Activated T-cell treated with anti-CD3 and anti-CD28 coated beads, Interleukin-2, amount 50 U/mL, for 24 hours (primary cell): Measurements from ENCODE around the gene TMEM150B.

Experiments used
- DNase-seq: peaks from one replicate; pipeline ENCODE4 v3.0.0-alpha.2; 2020
- H3K27ac Mint-ChIP-seq: 2 replicates; pipeline ENCODE4 v1.8.0; 2020; ENCODE audit warnings: mild to moderate bottlenecking, mixed read lengths
- H3K27me3 Mint-ChIP-seq: 2 replicates; pipeline ENCODE4 v1.8.0; 2020; ENCODE audit warnings: mixed read lengths
- H3K36me3 Mint-ChIP-seq: 2 replicates; pipeline ENCODE4 v1.8.0; 2020; ENCODE audit warnings: low read depth, mixed read lengths
- H3K4me1 Mint-ChIP-seq: 2 replicates; pipeline ENCODE4 v1.8.0; 2020; ENCODE audit warnings: low read depth, mixed read lengths
- H3K4me3 Mint-ChIP-seq: 2 replicates; pipeline ENCODE4 v1.8.0; 2020; ENCODE audit warnings: mild to moderate bottlenecking, moderate library complexity, mixed read lengths
- H3K9me3 Mint-ChIP-seq: 2 replicates; pipeline ENCODE4 v1.8.0; 2020; ENCODE audit warnings: mixed read lengths

Gene TMEM150B

GRCh38 chr19:55309448-55309847 lies 15.7 kb downstream of the TMEM150B start:
- H3K36me3 Mint-ChIP-seq: peaks cover 11% of the 10 kb centered on the region
- no peak for DNase-seq
- no peaks in the 10 kb centered on the region for H3K9me3 Mint-ChIP-seq
- peaks cover 2% of the 10 kb centered on the region for H3K4me1 Mint-ChIP-seq
- H3K27me3 Mint-ChIP-seq: no peaks in the 10 kb centered on the region
- H3K27ac Mint-ChIP-seq: no peak overlapping the region
- no peak overlapping the region for H3K4me3 Mint-ChIP-seq

DNA sequence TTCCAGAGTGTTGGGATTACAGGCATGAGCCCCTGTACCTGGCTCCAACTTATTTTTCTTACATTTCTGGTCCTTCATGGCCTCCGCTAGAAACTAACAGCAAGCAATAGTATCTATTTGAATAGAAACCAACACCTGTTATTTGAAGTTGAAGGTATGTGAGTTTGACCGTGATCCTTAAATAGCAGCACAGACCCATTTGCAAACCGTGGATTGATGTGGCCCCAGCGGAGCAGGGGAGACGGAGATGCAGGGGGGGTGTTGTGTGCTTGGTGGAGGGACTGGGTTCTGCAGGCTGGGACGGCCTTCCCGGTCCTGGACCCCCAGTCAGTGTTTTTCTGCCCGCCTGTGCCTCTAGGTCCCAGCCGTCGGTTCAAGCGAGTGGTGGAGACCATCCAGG lies 16.9 kb downstream of the TMEM150B start:
- Mint-ChIP-seq H3K4me1 (peaks cover 2% of the 10 kb centered on the region), H3K4me3 (no peak overlapping the region), H3K9me3 (no peaks in the 10 kb centered on the region), H3K36me3 (peaks cover 11% of the 10 kb centered on the region), H3K27me3 (no peaks in the 10 kb centered on the region), H3K27ac (no peak overlapping the region)
- DNase-seq: no peak

DNA sequence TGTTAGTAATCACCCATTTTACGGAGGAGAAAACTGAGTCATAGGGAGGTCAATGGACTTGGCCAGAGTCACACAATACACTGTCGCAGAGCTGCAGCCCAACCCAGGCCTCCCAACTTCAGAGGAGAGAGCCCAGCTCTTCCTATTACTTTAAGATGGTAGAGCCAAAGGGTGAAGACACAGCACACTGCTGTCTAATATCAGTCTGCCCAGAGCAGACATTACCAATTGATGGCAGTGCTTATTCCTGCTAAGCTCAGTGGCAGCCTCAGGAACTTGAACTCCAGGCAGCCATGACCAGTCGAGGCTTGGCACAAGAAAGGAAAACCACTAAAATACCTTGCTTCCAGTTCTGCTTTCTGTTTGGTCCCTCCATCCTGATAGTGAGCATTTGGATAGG lies 18.4 kb downstream of the TMEM150B start:
- peaks cover 11% of the 10 kb centered on the region for H3K36me3 Mint-ChIP-seq
- DNase-seq: no peak
- peaks cover 6% of the 10 kb centered on the region for H3K4me1 Mint-ChIP-seq
- H3K27me3 Mint-ChIP-seq: no peaks in the 10 kb centered on the region
- no peak overlapping the region for H3K4me3 Mint-ChIP-seq
- no peaks in the 10 kb centered on the region for H3K9me3 Mint-ChIP-seq
- H3K27ac Mint-ChIP-seq: no peak overlapping the region

- peaks cover 12% of the 10 kb centered on the region for H3K4me1 Mint-ChIP-seq
- H3K27me3 Mint-ChIP-seq: no peaks in the 10 kb centered on the region
- DNase-seq: no peak
- no peak overlapping the region for H3K27ac Mint-ChIP-seq
- H3K9me3 Mint-ChIP-seq: no peaks in the 10 kb centered on the region
- no peak overlapping the region for H3K4me3 Mint-ChIP-seq
- H3K36me3 Mint-ChIP-seq: peaks cover 11% of the 10 kb centered on the region
Observed at GRCh38 chr19:55305983-55306562, 19.1 kb downstream of the TMEM150B start.

DNA sequence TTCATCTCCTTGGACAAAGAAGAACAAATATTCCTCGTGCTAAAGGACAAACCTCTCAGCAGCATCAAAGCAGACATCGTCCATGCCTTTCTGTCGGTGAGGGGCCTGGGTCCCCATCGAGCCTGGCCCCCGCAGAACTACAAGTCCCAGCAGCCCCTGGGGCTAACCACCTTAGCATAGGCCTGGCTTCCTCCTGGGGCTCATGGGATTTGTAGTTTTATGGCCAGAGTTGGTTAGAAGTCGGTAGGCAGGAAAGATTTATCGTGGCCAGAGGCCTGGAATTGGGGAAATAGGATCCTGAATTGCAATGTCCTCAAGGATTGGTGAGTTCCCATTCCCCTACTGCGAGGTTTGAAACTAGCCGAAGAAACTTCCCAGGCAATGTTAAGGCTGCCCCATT lies 19.6 kb downstream of the TMEM150B start:
- peak overlapping the region; percentile 50 for H3K27ac Mint-ChIP-seq
- H3K4me3 Mint-ChIP-seq: no peak overlapping the region

GRCh38 chr19:55304980-55305379 lies 20.2 kb downstream of the TMEM150B start:
- Mint-ChIP-seq H3K4me1 (peaks cover 12% of the 10 kb centered on the region), H3K27me3 (no peaks in the 10 kb centered on the region), H3K36me3 (peaks cover 11% of the 10 kb centered on the region), H3K4me3 (no peak overlapping the region), H3K9me3 (no peaks in the 10 kb centered on the region), H3K27ac (no peak overlapping the region)
- no peak for DNase-seq

More for the DNA sequence above, 19.6 kb downstream of the TMEM150B start:
- no peaks in the 10 kb centered on the region for H3K27me3 Mint-ChIP-seq
- H3K4me1 Mint-ChIP-seq: peaks cover 12% of the 10 kb centered on the region
- peaks cover 11% of the 10 kb centered on the region for H3K36me3 Mint-ChIP-seq
- H3K9me3 Mint-ChIP-seq: no peaks in the 10 kb centered on the region
- peak; percentile 67 for DNase-seq

GRCh38 chr19:55304279-55304978 lies 20.7 kb downstream of the TMEM150B start:
- no peak for DNase-seq
- H3K4me1 Mint-ChIP-seq: peaks cover 12% of the 10 kb centered on the region

GRCh38 chr19:55303477-55303876 lies 21.7 kb downstream of the TMEM150B start:
- Mint-ChIP-seq H3K4me3 (no peak overlapping the region), H3K4me1 (peaks cover 12% of the 10 kb centered on the region), H3K27me3 (no peaks in the 10 kb centered on the region), H3K9me3 (no peaks in the 10 kb centered on the region), H3K36me3 (peaks cover 7% of the 10 kb centered on the region), H3K27ac (no peak overlapping the region)
- DNase-seq: no peak

More at GRCh38 chr19:55304279-55304978, 20.7 kb downstream of the TMEM150B start:
- Mint-ChIP-seq H3K36me3 (peaks cover 11% of the 10 kb centered on the region), H3K27ac (no peak overlapping the region), H3K27me3 (no peaks in the 10 kb centered on the region), H3K4me3 (no peak overlapping the region), H3K9me3 (no peaks in the 10 kb centered on the region)

- Mint-ChIP-seq H3K9me3 (no peaks in the 10 kb centered on the region), H3K27ac (peak overlapping the region; percentile 95), H3K36me3 (peaks cover 5% of the 10 kb centered on the region), H3K4me3 (peak overlapping the region; percentile 86), H3K27me3 (no peaks in the 10 kb centered on the region), H3K4me1 (peaks cover 12% of the 10 kb centered on the region)
- no peak for DNase-seq
Observed at GRCh38 chr19:55302318-55302703, 22.8 kb downstream of the TMEM150B start.

- H3K9me3 Mint-ChIP-seq: no peaks in the 10 kb centered on the region
- peaks cover 2% of the 10 kb centered on the region for H3K36me3 Mint-ChIP-seq
- peak; percentile 99 for DNase-seq
- H3K27me3 Mint-ChIP-seq: no peaks in the 10 kb centered on the region
- peak overlapping the region; percentile 95 for H3K27ac Mint-ChIP-seq
- peak overlapping the region; percentile 86 for H3K4me3 Mint-ChIP-seq
- peaks cover 12% of the 10 kb centered on the region for H3K4me1 Mint-ChIP-seq
Observed at GRCh38 chr19:55301459-55302317, 23.5 kb downstream of the TMEM150B start.

DNA sequence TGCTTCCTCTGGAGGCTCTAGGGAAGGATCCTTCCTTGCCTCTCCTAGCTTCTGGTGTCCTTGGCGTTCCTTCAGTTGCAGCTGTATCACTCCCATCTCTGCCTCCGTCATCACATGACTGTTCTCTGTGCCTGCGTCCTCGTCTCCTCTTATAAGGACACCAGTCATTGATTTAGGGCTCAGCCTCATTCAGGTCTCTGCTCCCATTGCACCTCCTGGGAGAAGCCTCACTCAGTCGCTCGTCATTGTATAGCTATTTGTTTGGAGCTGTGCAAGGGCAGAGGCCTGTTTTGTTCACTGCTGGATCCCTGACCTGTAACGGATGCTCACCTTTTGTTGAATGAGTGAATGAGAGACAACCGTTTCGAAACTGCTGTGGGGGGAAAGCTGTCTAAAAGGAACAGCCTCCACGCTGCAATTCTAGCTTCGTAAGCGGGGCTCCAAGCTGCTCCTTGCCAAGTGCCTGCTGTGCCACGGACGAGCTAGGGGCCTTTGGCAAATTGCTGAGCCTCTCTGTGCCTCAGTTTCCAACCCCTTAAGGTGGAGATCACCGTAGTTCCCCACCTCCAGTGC lies 24.2 kb downstream of the TMEM150B start:
- no peak overlapping the region for H3K27ac Mint-ChIP-seq

DNA sequence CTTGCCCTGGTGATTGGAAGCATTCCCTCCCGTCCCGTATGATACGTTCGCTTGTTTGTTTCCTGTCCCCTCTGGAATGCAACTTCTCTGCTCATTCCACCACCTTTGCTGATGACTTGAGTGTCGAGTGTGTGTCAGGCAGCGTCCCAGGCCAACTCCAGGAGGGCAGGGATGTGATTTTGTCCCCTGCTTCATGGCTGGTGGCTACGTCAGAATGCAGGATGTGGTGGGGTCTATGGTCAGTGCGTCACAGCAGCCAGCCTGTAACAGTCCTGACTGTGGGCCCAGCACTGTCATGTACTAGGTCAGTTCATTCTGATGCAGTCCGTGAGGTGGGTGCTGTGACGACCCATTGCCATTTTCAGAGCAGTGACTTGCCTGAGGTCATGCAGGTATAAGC lies 25.1 kb downstream of the TMEM150B start:
- Mint-ChIP-seq H3K9me3 (no peaks in the 10 kb centered on the region), H3K27me3 (no peaks in the 10 kb centered on the region), H3K36me3 (no peaks in the 10 kb centered on the region), H3K4me1 (peaks cover 10% of the 10 kb centered on the region), H3K27ac (no peak overlapping the region), H3K4me3 (no peak overlapping the region)
- no peak for DNase-seq

More for the DNA sequence above, 24.2 kb downstream of the TMEM150B start:
- H3K4me3 Mint-ChIP-seq: peak overlapping the region; percentile 86
- H3K9me3 Mint-ChIP-seq: no peaks in the 10 kb centered on the region
- peaks cover 12% of the 10 kb centered on the region for H3K4me1 Mint-ChIP-seq
- no peaks in the 10 kb centered on the region for H3K27me3 Mint-ChIP-seq
- H3K36me3 Mint-ChIP-seq: peaks cover 2% of the 10 kb centered on the region
- no peak for DNase-seq

GRCh38 chr19:55297267-55297666 lies 27.9 kb downstream of the TMEM150B start:
- Mint-ChIP-seq H3K27me3 (no peaks in the 10 kb centered on the region), H3K27ac (no peak overlapping the region), H3K9me3 (no peaks in the 10 kb centered on the region), H3K4me3 (no peak overlapping the region), H3K36me3 (no peaks in the 10 kb centered on the region), H3K4me1 (peaks cover 10% of the 10 kb centered on the region)
- DNase-seq: no peak

DNA sequence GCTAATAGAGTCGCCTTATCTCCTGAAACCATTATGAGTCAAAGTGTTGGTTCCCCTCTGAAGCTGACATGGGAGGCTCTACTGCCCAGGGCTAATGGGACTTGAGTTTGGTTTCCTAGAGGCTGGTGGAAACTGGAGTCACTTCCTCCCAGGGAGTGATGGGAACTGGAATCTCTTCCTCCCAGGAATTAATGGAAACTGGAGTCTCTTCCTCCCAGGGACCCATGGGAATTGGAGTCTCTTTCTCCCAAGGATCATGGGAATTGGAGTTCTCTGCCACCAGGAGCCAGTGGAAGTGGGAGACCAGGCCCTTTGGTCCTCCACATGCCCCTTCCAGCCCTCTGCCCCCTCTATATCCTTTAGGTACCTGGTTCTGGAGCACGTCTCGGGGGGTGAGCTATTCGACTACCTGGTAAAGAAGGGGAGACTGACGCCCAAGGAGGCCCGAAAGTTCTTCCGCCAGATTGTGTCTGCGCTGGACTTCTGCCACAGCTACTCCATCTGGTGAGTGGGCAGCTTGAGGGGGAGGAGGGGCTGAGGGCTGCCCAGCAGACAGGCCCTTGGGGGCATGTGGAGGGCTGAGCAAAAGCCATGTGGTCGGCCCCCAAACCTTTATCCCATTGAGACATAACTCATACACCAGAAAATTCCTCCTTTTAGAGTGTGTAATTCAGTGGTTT lies 35.9 kb downstream of the TMEM150B start:
- Mint-ChIP-seq H3K9me3 (no peaks in the 10 kb centered on the region), H3K27me3 (no peaks in the 10 kb centered on the region), H3K4me1 (peaks cover 5% of the 10 kb centered on the region), H3K36me3 (no peaks in the 10 kb centered on the region), H3K4me3 (no peak overlapping the region), H3K27ac (no peak overlapping the region)
- no peak for DNase-seq
